ENCODE data around the gene ZNF141.
"Not testable (repeated sequence)": the region's sequence is repeated elsewhere in the genome, so short reads cannot be mapped to it uniquely, and the experiment has no call there.

Gene ZNF141

GRCh38 chr4:385934-386707 is 48.5 kb downstream of the ZNF141 start:
- no peak for DNase-seq

- DNase-seq, result no peak
Measured at GRCh38 chr4:386708-387105, 49.1 kb downstream of the ZNF141 start.

GRCh38 chr4:404006-404405 is 66.4 kb downstream of the ZNF141 start:
- no peak for DNase-seq

DNA sequence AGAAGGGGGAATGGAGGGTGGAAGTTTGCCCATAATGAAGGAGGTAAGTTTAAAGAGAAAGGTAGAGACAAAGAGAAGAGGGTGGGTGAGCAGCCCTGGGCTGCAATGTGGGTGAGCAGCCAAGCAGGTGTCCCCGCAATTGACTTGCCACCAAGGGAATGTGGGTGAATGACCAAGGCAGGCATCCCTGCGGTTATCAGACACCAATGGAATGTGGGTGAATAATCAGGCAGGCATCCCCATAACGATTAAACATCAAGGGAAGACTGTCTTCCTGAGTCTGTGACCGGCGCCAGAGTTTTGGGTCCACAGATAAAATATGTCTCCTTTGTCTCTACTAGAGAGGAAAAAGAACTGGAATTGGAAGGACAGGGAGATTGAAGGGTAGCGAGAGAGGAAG is 70.7 kb downstream of the ZNF141 start:
- not testable (repeated sequence) for DNase-seq

DNA sequence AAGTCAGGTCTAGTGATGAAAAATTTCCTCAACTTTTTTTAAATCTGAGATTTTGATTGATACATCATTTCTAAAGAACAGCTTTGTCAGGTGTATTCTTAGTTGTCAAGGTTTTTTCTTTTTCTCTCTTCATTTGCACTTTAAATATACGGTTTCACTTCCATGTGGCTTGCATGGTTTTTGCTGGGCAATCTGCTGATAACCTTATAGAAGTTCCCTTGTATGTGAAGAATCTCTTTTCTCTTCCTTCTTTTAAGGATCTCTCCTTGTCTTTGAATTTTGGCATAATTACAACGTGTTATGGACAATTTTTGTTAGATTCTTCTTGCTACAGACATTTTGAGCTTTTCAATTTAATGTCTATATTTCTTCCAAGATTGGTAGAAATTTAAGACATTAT is 85.0 kb downstream of the ZNF141 start:
- no peak for DNase-seq

All from eye (tissue), 1 donor.